DMS153 (cell line): ENCODE measurements around the gene ZNF646.
"Not testable (repeated sequence)": the region's sequence is repeated elsewhere in the genome, so short reads cannot be mapped to it uniquely, and the experiment has no call there.

Experiments
- DNase-seq: peaks from one replicate; lab custom pipeline; 2025; lab: John Stamatoyannopoulos, UW

ZNF646 gene

DNA sequence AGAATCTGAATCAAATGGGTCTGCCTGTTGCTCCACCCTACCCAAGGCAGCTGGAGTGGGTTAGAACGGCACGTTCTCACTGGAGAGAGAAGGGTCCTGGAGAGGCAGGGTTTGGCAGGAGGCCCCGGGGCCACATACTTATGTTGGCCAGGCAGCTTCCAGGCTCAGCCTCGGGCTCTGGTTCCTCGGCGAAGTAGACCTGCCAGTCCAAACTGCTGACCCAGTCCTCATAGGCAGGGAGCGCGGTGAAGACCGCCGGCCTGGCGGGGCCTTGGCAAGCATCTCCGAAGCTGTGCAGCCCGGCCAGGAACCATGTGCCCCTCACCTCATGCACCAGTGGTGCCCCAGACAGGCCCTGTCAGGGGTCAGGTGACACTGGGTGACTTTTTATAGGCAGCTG lies 9.8 kb downstream of the ZNF646 start:
- DNase-seq, result no peak

DNA sequence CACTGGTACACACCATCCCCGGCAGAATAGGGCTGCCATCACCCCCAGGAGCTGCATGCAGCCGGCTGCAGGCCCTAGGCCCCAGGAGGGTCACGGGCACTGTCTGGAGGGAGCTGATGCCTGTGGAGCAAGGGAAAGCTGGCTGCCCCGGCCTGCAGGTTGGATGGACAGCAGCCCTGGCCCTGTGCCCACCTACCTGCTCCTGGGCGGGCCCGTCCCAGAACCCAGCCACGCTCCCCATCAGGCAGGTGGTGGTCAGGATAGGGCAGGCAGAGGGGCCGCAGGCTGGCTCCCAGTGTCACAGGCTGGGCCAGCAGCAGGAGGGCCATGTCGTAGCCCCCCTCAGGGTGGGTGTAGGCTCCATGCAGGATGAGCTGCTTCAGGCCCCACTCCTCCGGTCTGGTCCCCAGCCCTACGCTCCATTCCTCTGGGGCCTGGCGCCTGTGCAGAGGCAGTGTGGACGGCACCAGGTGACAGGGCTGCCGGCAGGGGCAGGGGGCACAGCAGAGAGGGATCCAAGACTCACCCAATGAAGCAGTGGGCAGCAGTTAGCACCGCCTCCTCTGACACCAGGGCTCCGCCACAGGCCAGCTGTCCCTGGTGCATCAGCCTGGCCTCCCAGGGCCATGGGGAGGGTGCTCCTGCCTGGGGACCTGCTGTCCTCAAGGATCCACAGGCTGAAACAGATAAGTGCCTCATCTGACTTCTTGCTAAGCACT lies 10.5 kb downstream of the ZNF646 start:
- DNase-seq, result no peak

GRCh38 chr16:31085411-31085810 lies 11.2 kb downstream of the ZNF646 start:
- no peak for DNase-seq

DNA sequence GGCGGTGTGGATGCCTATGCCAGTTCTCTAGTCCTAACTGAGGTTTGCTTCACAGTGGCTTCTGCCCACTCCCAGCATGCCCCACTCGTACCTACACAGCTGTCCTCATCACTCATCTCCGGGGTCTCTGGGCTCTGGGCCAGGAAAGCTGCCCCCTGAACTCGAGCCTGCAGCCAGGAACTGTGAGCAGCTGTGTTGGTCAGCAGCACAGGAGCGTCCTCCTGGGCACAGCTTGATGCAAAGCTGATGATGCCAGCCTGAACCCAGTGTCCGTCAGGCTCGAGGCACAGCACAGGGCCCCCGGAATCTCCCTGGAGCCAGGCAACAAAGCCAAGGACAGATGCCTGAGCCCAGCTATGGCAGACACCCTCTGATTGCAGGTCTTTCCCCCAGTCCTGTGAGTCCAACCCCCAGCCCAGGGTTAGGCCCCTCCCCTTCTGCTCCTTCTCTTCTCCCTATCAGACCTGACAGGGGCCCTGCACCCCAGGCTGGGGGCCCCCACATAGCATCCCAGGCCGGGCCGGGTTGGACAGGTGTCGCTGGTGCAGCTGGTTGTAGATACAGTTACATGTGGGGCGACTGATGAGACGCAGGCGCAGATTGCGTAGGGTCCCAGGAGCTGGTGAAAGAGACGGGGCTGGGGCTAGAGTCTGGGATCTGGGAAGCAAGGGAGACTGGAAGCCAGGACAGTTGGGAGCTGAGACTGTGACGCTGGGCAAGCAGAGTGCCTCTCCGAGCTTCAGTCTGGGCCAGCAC lies 11.8 kb downstream of the ZNF646 start:
- DNase-seq, result no peak

DNA sequence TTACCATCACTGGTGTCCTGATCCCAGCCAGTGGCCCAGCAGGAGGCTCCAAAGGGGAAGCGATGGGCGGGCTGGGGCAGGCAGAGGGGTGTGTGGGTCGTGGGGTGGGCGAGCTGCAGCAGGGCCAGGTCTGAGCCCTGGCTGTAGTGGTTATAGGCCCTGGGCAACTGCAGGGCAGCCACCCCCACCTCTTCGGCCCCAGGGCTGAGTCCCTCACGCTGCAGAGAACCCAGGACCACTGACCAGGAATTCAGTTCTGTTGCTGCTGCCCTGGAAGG lies 12.3 kb downstream of the ZNF646 start:
- no peak for DNase-seq

DNA sequence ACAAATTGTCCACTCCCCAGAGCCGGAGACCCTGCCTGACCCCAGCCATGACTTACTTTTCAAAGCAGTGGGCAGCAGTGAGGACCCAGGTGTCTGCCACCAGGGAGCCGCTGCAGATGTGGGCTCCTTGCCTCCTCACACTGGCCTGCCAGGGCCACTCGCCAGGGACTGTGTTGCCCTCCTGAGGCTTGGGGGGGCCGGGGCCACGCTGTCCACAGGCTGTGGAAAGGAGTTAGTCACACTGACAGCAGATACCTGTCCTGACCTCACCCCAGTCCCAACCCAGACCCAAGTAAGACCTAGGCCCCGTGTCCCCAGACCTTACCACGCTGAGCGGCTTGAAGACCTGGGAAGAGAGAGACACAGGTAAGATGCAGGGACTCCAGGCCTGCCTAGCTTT lies 13.3 kb downstream of the ZNF646 start:
- no peak for DNase-seq

DNA sequence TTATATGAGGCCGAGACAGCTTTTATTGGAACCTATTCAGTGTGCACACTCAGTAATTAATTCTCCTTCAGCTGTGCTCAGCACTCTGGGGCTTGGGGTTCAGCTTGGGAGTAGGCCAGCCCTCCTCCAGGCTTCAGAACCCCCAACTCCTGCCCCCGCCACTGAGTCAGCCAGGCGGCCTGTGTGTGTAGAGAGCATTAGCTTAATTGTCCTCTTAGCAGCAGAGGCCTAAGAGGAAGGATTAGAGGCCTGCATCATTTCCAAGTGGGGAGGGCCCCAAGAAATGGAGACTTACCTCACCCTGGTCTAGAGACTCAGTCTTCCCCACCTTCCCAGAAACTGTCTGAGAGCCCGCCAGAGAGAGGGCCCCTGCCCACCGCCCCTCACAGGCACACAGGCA lies 13.7 kb downstream of the ZNF646 start:
- no peak for DNase-seq

DNA sequence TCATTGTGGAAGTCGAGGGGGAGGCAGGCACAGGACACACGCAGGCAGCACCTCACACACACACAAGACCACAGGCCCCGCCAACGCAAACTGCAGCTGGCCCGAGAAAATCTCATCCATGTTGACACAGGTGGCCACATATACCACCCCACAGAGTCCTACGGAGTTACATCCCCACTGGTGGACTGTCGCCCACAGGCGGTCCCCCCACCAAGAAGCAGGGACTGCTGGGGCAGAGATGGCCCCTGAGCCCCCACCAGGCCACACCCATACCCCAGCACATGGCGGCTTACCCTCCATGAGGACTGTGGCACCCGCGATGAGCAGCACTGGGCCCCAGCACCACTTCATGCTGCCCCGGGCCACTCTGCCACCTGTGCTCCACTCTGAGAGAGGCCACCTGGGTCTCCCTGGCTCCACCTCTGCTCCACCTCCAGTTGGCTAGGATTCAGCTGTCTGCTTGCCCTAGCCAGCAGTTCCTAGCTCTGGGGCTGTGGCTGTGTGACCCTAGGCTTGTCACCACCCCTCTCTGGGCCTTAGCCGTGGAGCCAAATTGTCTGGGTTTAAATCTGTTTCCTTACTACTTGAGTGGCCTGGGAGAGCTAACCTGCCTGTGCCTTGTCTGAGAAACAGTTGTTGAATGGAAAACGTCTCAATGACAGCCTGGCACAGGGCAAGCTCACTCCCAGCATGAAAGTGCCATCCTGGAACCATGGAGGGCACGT lies 14.4 kb downstream of the ZNF646 start, which contains the start of gene PRSS53:
TSS of gene PRSS53 (minus strand) at position 485 of the 725 bp plus-strand sequence. CDS start at position 351, 134 bp downstream.
- no peak for DNase-seq

DNA sequence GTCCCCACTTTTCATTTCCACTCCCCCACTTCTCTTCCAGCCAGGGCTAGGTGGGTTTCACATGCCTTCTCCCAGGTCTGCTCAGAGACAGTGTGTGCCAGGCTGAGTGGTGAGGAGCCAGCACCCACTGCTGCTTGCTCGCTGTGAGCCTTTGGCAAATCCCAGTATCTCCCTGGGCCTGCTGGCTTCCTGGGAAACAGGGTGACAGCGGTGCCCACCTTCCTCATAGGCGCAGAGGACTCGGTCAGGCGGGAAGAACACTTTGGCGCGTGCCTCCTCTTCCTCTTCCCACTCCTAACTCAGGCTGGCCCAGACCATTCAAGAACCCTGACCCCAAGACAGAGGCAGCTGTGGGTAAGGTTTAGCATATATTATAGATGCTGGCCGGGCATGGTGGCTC lies 15.0 kb downstream of the ZNF646 start:
- no peak for DNase-seq

DNA sequence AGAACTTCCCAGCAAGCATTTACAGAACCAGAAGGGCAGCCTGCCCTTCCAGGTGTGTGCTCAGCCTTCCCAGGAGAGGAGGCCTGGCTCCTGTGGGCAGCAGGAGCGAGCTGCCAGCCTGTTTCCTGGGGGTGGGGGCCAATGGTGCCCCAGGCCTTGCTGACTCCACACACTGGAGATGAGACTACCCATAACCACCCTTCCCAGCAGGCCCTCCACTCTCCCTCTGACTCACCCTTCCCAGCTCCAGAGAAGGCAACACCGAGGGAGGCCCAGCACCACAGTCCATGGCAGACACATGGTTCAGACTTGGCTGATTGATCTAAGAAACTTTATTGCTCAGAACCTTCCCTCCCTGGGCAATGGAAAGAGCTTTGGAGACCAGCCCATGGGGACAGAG lies 16.3 kb downstream of the ZNF646 start:
- DNase-seq, result no peak

GRCh38 chr16:31092330-31092729 lies 18.1 kb downstream of the ZNF646 start:
- DNase-seq, result no peak

DNA sequence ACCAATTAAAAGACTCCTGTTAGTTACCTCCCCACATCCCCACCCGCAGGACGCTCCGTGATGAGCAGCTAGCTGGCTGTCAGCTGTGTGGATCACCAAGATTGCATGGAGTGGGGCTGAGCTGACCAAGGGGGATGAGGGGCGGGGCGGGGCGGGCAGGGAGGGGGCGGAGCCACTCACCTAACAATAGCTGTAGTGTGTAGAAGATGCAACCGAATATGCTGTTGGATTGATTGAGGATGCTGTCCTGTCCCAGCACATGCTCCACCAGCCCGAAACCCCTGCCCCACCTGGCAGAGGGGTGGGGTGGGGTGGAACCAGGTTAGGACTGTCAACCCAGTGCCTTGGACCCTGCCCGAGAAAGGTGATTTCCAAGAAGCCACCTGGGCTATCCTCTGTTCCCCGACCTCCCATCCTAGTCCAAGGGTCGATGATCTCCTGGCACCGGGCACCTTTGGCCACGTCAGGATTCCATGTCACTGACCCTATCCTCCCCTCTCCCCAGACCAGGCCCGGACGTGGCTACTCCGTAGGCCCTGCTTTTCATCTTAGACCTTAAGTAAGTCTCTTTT lies 19.0 kb downstream of the ZNF646 start:
- no peak for DNase-seq

DNA sequence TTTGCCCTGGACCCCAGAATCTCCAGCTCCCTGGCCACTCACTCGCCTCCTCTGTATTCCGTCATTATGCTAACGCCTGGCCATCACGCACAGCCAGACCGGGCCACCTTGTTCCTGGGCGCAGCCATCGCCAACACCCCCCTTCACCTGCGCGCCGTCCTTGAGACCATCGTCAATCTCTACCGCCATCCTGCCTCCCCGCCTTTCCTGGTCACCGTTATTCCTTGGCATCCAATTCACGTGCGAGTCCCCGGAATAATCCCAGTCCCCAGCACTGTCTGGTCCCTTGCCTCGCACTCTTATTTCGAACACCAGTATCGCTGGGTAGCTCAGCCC lies 19.8 kb downstream of the ZNF646 start:
- no peak for DNase-seq

- peak; percentile 95 for DNase-seq
These were observed 20.4 kb downstream of the ZNF646 start, which contains the start of gene VKORC1 for GRCh38 chr16:31094424-31095120. VKORC1 (minus strand) TSS chr16:31094797; CDS start chr16:31094729, 68 bp downstream.

- DNase-seq, result no peak
These were observed 25.8 kb downstream of the ZNF646 start for GRCh38 chr16:31099860-31100638.

GRCh38 chr16:31100876-31101641 lies 26.8 kb downstream of the ZNF646 start:
- not testable (repeated sequence) for DNase-seq

DNA sequence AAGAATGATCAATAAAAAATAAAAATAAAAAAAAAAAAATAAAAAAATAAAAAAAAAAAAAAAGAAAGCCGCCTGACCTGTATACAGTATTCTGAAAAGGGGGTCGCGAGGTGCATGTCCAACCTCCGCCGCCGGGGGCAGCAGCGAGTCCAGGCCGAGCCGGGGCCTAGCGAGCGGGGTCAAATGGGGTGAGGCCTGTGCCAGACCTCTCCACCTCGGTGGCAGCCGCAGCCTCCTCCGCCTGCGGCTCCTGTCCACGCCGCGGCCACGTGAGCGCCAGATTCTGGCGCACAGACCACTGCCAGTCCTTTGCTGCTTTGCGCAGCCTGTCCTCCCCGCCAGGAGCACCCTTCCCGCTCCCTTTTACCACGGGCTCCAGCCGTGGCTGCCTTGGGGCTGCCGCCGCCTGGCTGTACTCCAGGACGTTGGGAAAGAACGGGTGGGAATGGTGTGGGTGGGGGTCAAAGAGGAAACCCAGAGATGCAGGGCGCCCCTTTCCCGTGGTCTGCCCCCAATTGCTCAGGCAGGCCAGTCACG lies 31.5 kb downstream of the ZNF646 start:
- DNase-seq, result peak; percentile 76

GRCh38 chr16:31106509-31107464 lies 32.6 kb downstream of the ZNF646 start:
- no peak for DNase-seq

- no peak for DNase-seq
These were observed 33.2 kb downstream of the ZNF646 start for GRCh38 chr16:31107465-31107867.
